Tibial nerve (tissue), 4 donors: ENCODE results near the gene CAMSAP3.

Experiments
- EP300 ChIP-seq, 2 donors: sonication (generic); formaldehyde crosslinking; IDR thresholded peaks; one replicate each; pipeline ENCODE4 v1.6.1; 2017; ENCODE audit warnings: antibody characterized with exemption in 2 of 2, mild to moderate bottlenecking in 1 of 2
- TF ChIP-seq, protein P1 (sequence below), 5 experiments: fragments of 200-600 bp in 3 of 5; fragments of 450-650 bp in 2 of 5; sonication (generic) in 3 of 5; IDR thresholded peaks; one replicate each; pipeline ENCODE4 v1.5.1; 2016 to 2019; ENCODE audit warnings: antibody characterized with exemption in 5 of 5, mild to moderate bottlenecking in 3 of 5, moderate library complexity in 2 of 5

DNA sequence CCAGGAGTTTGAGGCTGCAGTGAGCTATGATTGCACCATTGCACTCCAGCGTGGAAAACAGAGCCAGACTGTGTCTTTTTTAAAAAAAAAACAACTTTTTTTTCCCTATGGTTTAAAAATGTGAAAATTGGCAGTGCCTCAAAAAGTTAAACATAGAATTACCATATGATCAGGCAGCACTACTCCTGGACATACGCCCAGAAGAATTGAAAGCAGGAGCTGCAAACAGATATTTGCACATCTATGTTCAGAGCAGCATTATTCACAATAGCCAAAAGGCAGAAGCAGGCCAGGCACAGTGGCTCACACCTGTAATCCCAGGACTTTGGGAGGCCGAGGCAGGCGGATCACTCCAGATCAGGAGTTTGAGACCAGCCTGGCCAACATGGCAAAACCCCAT, 69.4 kb downstream of the CAMSAP3 start:
- TF ChIP-seq, protein P1, sequence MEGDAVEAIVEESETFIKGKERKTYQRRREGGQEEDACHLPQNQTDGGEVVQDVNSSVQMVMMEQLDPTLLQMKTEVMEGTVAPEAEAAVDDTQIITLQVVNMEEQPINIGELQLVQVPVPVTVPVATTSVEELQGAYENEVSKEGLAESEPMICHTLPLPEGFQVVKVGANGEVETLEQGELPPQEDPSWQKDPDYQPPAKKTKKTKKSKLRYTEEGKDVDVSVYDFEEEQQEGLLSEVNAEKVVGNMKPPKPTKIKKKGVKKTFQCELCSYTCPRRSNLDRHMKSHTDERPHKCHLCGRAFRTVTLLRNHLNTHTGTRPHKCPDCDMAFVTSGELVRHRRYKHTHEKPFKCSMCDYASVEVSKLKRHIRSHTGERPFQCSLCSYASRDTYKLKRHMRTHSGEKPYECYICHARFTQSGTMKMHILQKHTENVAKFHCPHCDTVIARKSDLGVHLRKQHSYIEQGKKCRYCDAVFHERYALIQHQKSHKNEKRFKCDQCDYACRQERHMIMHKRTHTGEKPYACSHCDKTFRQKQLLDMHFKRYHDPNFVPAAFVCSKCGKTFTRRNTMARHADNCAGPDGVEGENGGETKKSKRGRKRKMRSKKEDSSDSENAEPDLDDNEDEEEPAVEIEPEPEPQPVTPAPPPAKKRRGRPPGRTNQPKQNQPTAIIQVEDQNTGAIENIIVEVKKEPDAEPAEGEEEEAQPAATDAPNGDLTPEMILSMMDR (IDR thresholded peaks at IDR 0.05), result no peak
- no peak for TF ChIP-seq EP300 (IDR thresholded peaks at IDR 0.05)
